HepG2 (cell line): ENCODE data around the gene OSBPL9.

Experiments
- ARID2 ChIP-seq: sonication (generic); formaldehyde crosslinking; IDR thresholded peaks from 2 replicates; pipeline ENCODE4 v1.8.1; 2022; ENCODE audit warnings: mild to moderate bottlenecking, missing genetic modification reagents, borderline replicate concordance
- HMGXB3 ChIP-seq: sonication (generic); formaldehyde crosslinking; IDR thresholded peaks from 2 replicates; pipeline ENCODE4 v1.4.0; 2020; ENCODE audit warnings: missing genetic modification reagents, borderline replicate concordance
- MBD4 ChIP-seq: IDR thresholded peaks from 2 replicates; pipeline ENCODE4 v1.6.1; 2012; ENCODE audit warnings: low read length, inconsistent platforms, borderline replicate concordance
- TARDBP ChIP-seq: sonication (generic); formaldehyde crosslinking; IDR thresholded peaks from 2 replicates; pipeline ENCODE4 v1.8.0; 2022; ENCODE audit warnings: mild to moderate bottlenecking, missing genetic modification reagents
- TCF7 ChIP-seq: sonication (generic); IDR thresholded peaks from 2 replicates; pipeline ENCODE4 v1.6.1; 2016; ENCODE audit warnings: antibody characterized with exemption, low read depth
- TF ChIP-seq, protein P1 (sequence below), 2 experiments: fragments of 450-650 bp in 1 of 2; sonication (generic) in 1 of 2; formaldehyde crosslinking in 1 of 2; IDR thresholded peaks; 2 replicates each; pipeline versions ENCODE4 v1.6.1 to v1.8.0; 2016 to 2022; ENCODE audit warnings: antibody characterized with exemption in 1 of 2, mild to moderate bottlenecking in 1 of 2, missing genetic modification reagents in 1 of 2

- no peak for TF ChIP-seq MBD4
- no peak for TF ChIP-seq HMGXB3 (CRISPR knock-in tag)
- TF ChIP-seq ARID2 (CRISPR knock-in tag), result no peak
- no peak for TF ChIP-seq TCF7
- TF ChIP-seq, protein P1, sequence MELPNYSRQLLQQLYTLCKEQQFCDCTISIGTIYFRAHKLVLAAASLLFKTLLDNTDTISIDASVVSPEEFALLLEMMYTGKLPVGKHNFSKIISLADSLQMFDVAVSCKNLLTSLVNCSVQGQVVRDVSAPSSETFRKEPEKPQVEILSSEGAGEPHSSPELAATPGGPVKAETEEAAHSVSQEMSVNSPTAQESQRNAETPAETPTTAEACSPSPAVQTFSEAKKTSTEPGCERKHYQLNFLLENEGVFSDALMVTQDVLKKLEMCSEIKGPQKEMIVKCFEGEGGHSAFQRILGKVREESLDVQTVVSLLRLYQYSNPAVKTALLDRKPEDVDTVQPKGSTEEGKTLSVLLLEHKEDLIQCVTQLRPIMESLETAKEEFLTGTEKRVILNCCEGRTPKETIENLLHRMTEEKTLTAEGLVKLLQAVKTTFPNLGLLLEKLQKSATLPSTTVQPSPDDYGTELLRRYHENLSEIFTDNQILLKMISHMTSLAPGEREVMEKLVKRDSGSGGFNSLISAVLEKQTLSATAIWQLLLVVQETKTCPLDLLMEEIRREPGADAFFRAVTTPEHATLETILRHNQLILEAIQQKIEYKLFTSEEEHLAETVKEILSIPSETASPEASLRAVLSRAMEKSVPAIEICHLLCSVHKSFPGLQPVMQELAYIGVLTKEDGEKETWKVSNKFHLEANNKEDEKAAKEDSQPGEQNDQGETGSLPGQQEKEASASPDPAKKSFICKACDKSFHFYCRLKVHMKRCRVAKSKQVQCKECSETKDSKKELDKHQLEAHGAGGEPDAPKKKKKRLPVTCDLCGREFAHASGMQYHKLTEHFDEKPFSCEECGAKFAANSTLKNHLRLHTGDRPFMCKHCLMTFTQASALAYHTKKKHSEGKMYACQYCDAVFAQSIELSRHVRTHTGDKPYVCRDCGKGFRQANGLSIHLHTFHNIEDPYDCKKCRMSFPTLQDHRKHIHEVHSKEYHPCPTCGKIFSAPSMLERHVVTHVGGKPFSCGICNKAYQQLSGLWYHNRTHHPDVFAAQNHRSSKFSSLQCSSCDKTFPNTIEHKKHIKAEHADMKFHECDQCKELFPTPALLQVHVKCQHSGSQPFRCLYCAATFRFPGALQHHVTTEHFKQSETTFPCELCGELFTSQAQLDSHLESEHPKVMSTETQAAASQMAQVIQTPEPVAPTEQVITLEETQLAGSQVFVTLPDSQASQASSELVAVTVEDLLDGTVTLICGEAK (IDR thresholded peaks at IDR 0.05), result no peak
- TF ChIP-seq, protein P1 (CRISPR knock-in tag; IDR thresholded peaks at IDR 0.05), result no peak
- TF ChIP-seq TARDBP (CRISPR knock-in tag), result no peak
Observed at GRCh38 chr1:51709951-51710350, 93.1 kb downstream of the OSBPL9 start.
